GM21786 (cell line): ENCODE data around the gene SLC30A5.

Experiments used
- ATAC-seq: cut with Tn5 transposase; IDR thresholded peaks from one replicate; pipeline ENCODE4 v1.9.1; 2021; ENCODE audit not compliant: unreplicated experiment

The SLC30A5 gene

DNA sequence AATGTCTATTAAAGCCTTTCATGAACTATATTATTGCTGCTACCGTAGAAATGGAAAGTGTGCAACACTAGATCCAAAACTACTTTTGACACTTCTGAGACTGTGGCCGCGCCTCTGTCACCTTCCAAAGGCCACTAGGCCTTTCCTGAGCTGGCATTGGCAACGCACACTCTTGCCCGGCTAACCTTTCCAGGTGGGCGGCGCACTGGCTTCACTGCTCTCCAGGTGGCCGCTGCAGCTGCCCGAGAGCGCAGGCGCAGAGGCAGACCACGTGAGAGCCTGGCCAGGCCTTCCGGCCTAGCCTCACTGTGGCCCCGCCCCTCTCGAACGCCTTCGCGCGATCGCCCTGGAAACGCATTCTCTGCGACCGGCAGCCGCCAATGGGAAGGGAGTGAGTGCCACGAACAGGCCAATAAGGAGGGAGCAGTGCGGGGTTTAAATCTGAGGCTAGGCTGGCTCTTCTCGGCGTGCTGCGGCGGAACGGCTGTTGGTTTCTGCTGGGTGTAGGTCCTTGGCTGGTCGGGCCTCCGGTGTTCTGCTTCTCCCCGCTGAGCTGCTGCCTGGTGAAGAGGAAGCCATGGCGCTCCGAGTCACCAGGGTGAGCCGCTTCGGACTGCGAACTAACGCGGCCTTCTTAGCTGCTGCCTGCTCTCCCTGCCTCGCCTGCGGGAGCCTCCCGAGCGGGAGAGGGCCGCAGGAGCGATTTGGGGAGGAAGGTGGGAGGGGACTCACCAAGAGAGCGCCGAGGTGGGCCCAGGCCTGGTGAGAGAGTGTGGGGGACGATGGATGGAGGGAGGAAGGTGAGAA is 73.1 kb downstream of the SLC30A5 start, which contains the start of gene CCNB1:
TSS of gene CCNB1 (plus strand) at position 465 of the 807 bp plus-strand sequence. CDS start at position 578, 113 bp downstream.
- peak; percentile 99 for ATAC-seq

GRCh38 chr5:69167493-69167855 is 73.7 kb downstream of the SLC30A5 start:
- ATAC-seq, result no peak

GRCh38 chr5:69167929-69168328 is 74.1 kb downstream of the SLC30A5 start:
- no peak for ATAC-seq

DNA sequence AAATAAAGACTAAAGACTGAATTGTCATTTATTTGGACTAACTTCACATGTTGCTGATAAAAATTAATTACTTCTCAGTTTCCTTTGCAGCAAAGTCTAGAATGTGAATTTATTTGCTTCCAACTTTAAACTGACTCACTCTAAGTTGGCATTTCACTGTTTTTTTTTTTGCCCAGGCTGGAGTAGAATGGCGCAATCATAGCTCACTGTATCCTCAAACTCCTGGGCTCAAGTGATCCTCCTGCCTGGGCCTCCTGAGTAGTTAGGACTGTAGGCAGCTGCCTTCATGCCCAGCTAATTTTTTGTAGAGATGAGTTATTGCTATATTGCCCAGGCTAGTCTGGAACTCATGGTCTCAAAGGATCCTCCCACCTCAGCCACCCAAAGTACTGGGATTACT is 76.7 kb downstream of the SLC30A5 start:
- no peak for ATAC-seq

GRCh38 chr5:69170969-69171368 is 77.2 kb downstream of the SLC30A5 start:
- ATAC-seq, result no peak
